ENCODE measurements around the gene COQ10A.
A peak's percentile ranks its signal among the peaks of the same experiment; 100 is the strongest.

The COQ10A gene

GRCh38 chr12:56315622-56316473 lies 49.1 kb downstream of the COQ10A start, which contains the start of gene CNPY2:
Gene CNPY2 (minus strand): TSS chr12:56315988. CDS start chr12:56315217, 771 bp downstream.
- DNase-seq (ENCODE audit: low read depth): peak; percentile 96

GRCh38 chr12:56317675-56318074 lies 50.9 kb downstream of the COQ10A start:
- no peak for DNase-seq (ENCODE audit: low read depth)

All from amniotic epithelial cell (primary cell).